H1 (cell line): ENCODE measurements around the gene SGO2. TPM values are rescaled to one million over a fixed set of nuclear protein-coding genes. Genes with fewer than 3 reads are reported as not detected.

ENCODE experiments used
- CTCF ChIA-PET: fragments of 300-600 bp; sonication (Branson Sonifier 250); formaldehyde crosslinking; loops from one replicate; lab custom pipeline; 2021; ENCODE audit not compliant: partially characterized antibody; lab: Charles Lee
- POLR2A ChIA-PET: fragments of 300-600 bp; sonication (Branson Sonifier 250); formaldehyde crosslinking; loops from one replicate; lab custom pipeline; 2021; ENCODE audit warnings: inconsistent platforms; ENCODE audit not compliant: partially characterized antibody; lab: Charles Lee
- DNase-seq, 2 experiments: peaks; one replicate each; pipeline versions ENCODE4 v3.0.0 to v3.0.0-alpha.2; 2010 to 2022; ENCODE audit warnings: low spot score in 2 of 2, low read depth in 1 of 2, mixed read lengths in 1 of 2
- FAIRE-seq: peaks from 2 replicates; lab custom pipeline; 2011; peaks lifted over from hg19 to GRCh38; lab: Jason Lieb, UNC
- H2AFZ ChIP-seq: 2 replicates; pipeline ENCODE4 v1.8.1; 2012; ENCODE audit warnings: low read length, inconsistent platforms
- H2AK5ac ChIP-seq: 2 replicates; pipeline ENCODE4 v1.6.1; 2013; ENCODE audit warnings: low read depth, low read length
- H2BK120ac ChIP-seq: replicated peaks from 2 replicates; pipeline ENCODE3; 2013; ENCODE audit warnings: low read depth, low read length, inconsistent platforms
- H2BK12ac ChIP-seq: 2 replicates; pipeline ENCODE4 v1.6.1; 2013; ENCODE audit warnings: low read depth, low read length
- H2BK15ac ChIP-seq: 2 replicates; pipeline ENCODE4 v1.6.1; 2013; ENCODE audit warnings: low read length
- H2BK20ac ChIP-seq: 2 replicates; pipeline ENCODE4 v1.6.1; 2013; ENCODE audit warnings: low read length
- H2BK5ac ChIP-seq: 2 replicates; pipeline ENCODE4 v1.6.1; 2013; ENCODE audit warnings: low read depth, low read length
- H3K14ac ChIP-seq: 2 replicates; pipeline ENCODE4 v1.6.1; 2013; ENCODE audit warnings: inconsistent platforms; ENCODE audit not compliant: insufficient read length
- H3K18ac ChIP-seq: 2 replicates; pipeline ENCODE4 v1.6.1; 2013; ENCODE audit warnings: low read length; ENCODE audit errors: extremely low read depth
- H3K23ac ChIP-seq: 2 replicates; pipeline ENCODE4 v1.6.1; 2013; ENCODE audit warnings: inconsistent platforms; ENCODE audit not compliant: insufficient read length
- H3K23me2 ChIP-seq: 2 replicates; pipeline ENCODE4 v1.6.1; 2013; ENCODE audit warnings: low read depth, low read length
- H3K27ac ChIP-seq: 2 replicates; pipeline ENCODE4 v1.6.1; 2011; ENCODE audit warnings: low read depth, low read length, inconsistent platforms
- H3K27me3 ChIP-seq, 4 experiments: replicated peaks in 1 of 4; 1 replicate in 1 of 4; 2 replicates in 3 of 4; pipeline versions ENCODE4 v1.6.1 to v1.8.1; 2011 to 2013; ENCODE audit warnings: low read length in 3 of 4, mild to moderate bottlenecking in 3 of 4, inconsistent platforms in 2 of 4, mixed read lengths in 2 of 4, moderate library complexity in 1 of 4; ENCODE audit not compliant: control insufficient read depth in 3 of 4, insufficient read depth in 3 of 4; ENCODE audit errors: extremely low read depth in 1 of 4
- H3K36me3 ChIP-seq, 4 experiments: 2 replicates each; pipeline versions ENCODE4 v1.6.1 to v1.8.1; 2011 to 2013; ENCODE audit warnings: mild to moderate bottlenecking in 4 of 4, low read length in 3 of 4, moderate library complexity in 2 of 4, control low read depth in 1 of 4, inconsistent platforms in 1 of 4; ENCODE audit not compliant: insufficient read depth in 4 of 4, control insufficient read depth in 2 of 4
- H3K4ac ChIP-seq: replicated peaks from 2 replicates; pipeline ENCODE3; 2013; ENCODE audit warnings: low read length, low read depth, mixed read lengths, inconsistent platforms; ENCODE audit not compliant: insufficient read length
- H3K4me1 ChIP-seq, 4 experiments: replicated peaks in 1 of 4; 1 replicate in 1 of 4; 2 replicates in 3 of 4; pipeline versions ENCODE4 v1.6.1 to v1.8.1; 2011 to 2013; ENCODE audit warnings: low read length in 3 of 4, inconsistent platforms in 2 of 4, mixed read lengths in 1 of 4; ENCODE audit not compliant: insufficient read depth in 4 of 4, control insufficient read depth in 3 of 4
- H3K4me2 ChIP-seq, 2 experiments: 2 replicates each; pipeline versions ENCODE4 v1.6.1 to v1.8.1; 2011 to 2013; ENCODE audit warnings: low read depth in 2 of 2, low read length in 2 of 2, control low read depth in 1 of 2, inconsistent platforms in 1 of 2, mild to moderate bottlenecking in 1 of 2; ENCODE audit not compliant: insufficient read depth in 1 of 2
- H3K4me3 ChIP-seq, 4 experiments: fragments of 200-600, 300-600 bp in 1 of 4; sonication (generic), shearing (Covaris generic), sonication (Bioruptor Twin) in 1 of 4; 2 replicates each; pipeline versions ENCODE4 v1.5.1 to v1.8.1; 2011 to 2016; ENCODE audit warnings: low read length in 4 of 4, low read depth in 3 of 4, control low read depth in 2 of 4, inconsistent platforms in 2 of 4, mild to moderate bottlenecking in 2 of 4, mixed read lengths in 1 of 4, moderate library complexity in 1 of 4; ENCODE audit not compliant: insufficient read depth in 2 of 4; ENCODE audit errors: extremely low read depth in 1 of 4
- H3K56ac ChIP-seq: replicated peaks from 2 replicates; pipeline ENCODE3; 2013; ENCODE audit warnings: low read depth, mild to moderate bottlenecking, mixed read lengths, low read length, inconsistent platforms; ENCODE audit not compliant: insufficient read length
- H3K79me1 ChIP-seq: 2 replicates; pipeline ENCODE4 v1.6.1; 2013; ENCODE audit warnings: low read depth, low read length, control low read depth
- H3K79me2 ChIP-seq, 2 experiments: 2 replicates each; pipeline versions ENCODE4 v1.6.1 to v1.8.1; 2012 to 2013; ENCODE audit warnings: low read length in 2 of 2, mild to moderate bottlenecking in 2 of 2, inconsistent platforms in 1 of 2; ENCODE audit not compliant: insufficient read depth in 2 of 2, control insufficient read depth in 1 of 2
- H3K9ac ChIP-seq, 4 experiments: replicated peaks in 1 of 4; 1 replicate in 1 of 4; 2 replicates in 3 of 4; pipeline versions ENCODE4 v1.6.1 to v1.8.1; 2011 to 2013; ENCODE audit warnings: low read depth in 3 of 4, low read length in 3 of 4, control low read depth in 2 of 4, mild to moderate bottlenecking in 2 of 4, moderate library complexity in 2 of 4, inconsistent platforms in 1 of 4; ENCODE audit errors: extremely low read depth in 1 of 4
- H3K9me3 ChIP-seq, 2 experiments: 2 replicates each; pipeline versions ENCODE4 v1.6.1 to v1.8.1; 2012 to 2013; ENCODE audit warnings: mild to moderate bottlenecking in 2 of 2, moderate library complexity in 2 of 2, control low read depth in 1 of 2, inconsistent platforms in 1 of 2, low read depth in 1 of 2, low read length in 1 of 2, mixed read lengths in 1 of 2; ENCODE audit not compliant: insufficient read depth in 2 of 2
- H4K20me1 ChIP-seq, 2 experiments: replicated peaks in 1 of 2; 2 replicates each; pipeline versions ENCODE3 to v1.8.1; 2011 to 2013; ENCODE audit warnings: inconsistent platforms in 2 of 2, low read length in 2 of 2, mild to moderate bottlenecking in 1 of 2; ENCODE audit not compliant: insufficient read depth in 2 of 2, control insufficient read depth in 1 of 2
- H4K5ac ChIP-seq: 2 replicates; pipeline ENCODE4 v1.6.1; 2013; ENCODE audit warnings: low read length, low read depth, mixed read lengths, inconsistent platforms; ENCODE audit not compliant: insufficient read length
- H4K8ac ChIP-seq: 2 replicates; pipeline ENCODE4 v1.8.0; 2013; ENCODE audit warnings: mild to moderate bottlenecking, moderate library complexity, low read length, inconsistent platforms; ENCODE audit not compliant: insufficient read depth; ENCODE audit errors: extremely low read depth
- H4K91ac ChIP-seq: replicated peaks from 2 replicates; pipeline ENCODE3; 2013; ENCODE audit warnings: low read length, mixed read lengths, inconsistent platforms; ENCODE audit not compliant: insufficient read length
- CHD2 ChIP-seq: IDR thresholded peaks from 2 replicates; pipeline ENCODE4 v1.6.1; 2012; ENCODE audit warnings: low read length, improper control_type of control experiment
- CTCF ChIP-seq, 3 experiments: IDR thresholded peaks; 1 replicate in 2 of 3; 2 replicates in 1 of 3; pipeline versions ENCODE4 v1.5.1 to v1.6.1; 2011; ENCODE audit warnings: low read length in 3 of 3, mild to moderate bottlenecking in 3 of 3, inconsistent platforms in 2 of 3, low read depth in 1 of 3, moderate library complexity in 1 of 3; ENCODE audit not compliant: insufficient read depth in 1 of 3; ENCODE audit errors: control extremely low read depth in 1 of 3
- EGR1 ChIP-seq: IDR thresholded peaks from 2 replicates; pipeline ENCODE4 v1.6.1; 2011; ENCODE audit warnings: low read depth, low read length, borderline replicate concordance
- EZH2 ChIP-seq: fragments of 200-600 bp; sonication (generic); IDR thresholded peaks from 2 replicates; pipeline ENCODE4 v1.7.1; 2012; ENCODE audit warnings: low read depth, mild to moderate bottlenecking, moderate library complexity, low read length, inconsistent platforms; ENCODE audit not compliant: severe bottlenecking
- GTF2F1 ChIP-seq: IDR thresholded peaks from 2 replicates; pipeline ENCODE4 v1.6.1; 2012; ENCODE audit warnings: low read depth, low read length, improper control_type of control experiment, borderline replicate concordance
- MAX ChIP-seq: IDR thresholded peaks from 2 replicates; pipeline ENCODE4 v1.6.1; 2012; ENCODE audit warnings: inconsistent platforms
- RAD21 ChIP-seq, 2 experiments: IDR thresholded peaks in 1 of 2; conservative IDR thresholded peaks in 1 of 2; 2 replicates each; pipeline ENCODE4 v1.6.1; 2011; ENCODE audit warnings: low read depth in 2 of 2, low read length in 2 of 2, improper control_type of control experiment in 1 of 2, inconsistent platforms in 1 of 2, mild to moderate bottlenecking in 1 of 2, moderate library complexity in 1 of 2
- SP2 ChIP-seq: IDR thresholded peaks from 2 replicates; pipeline ENCODE4 v1.6.1; 2012; ENCODE audit warnings: mild to moderate bottlenecking, low read length, inconsistent platforms
- SUZ12 ChIP-seq: fragments of 200-600 bp; sonication (generic); IDR thresholded peaks from 2 replicates; pipeline ENCODE4 v1.6.1; 2012; ENCODE audit warnings: mild to moderate bottlenecking, inconsistent platforms, low read length, moderate library complexity, mixed read lengths
- TBP ChIP-seq: IDR thresholded peaks from 2 replicates; pipeline ENCODE4 v1.6.1; 2011; ENCODE audit warnings: low read depth, low read length, improper control_type of control experiment
- TCF12 ChIP-seq: IDR thresholded peaks from 2 replicates; pipeline ENCODE4 v1.6.1; 2011; ENCODE audit warnings: low read depth, mild to moderate bottlenecking, low read length
- WGBS, 2 experiments: shearing (Covaris generic) in 1 of 2; methylation state at CpG; one replicate each; pipeline versions ENCODE4 v1.1.6 to v1.1.7; 2013 to 2015; ENCODE audit warnings: low lambda C conversion rate in 2 of 2, mixed read lengths in 2 of 2, inconsistent platforms in 1 of 2, low coverage in 1 of 2, missing lambda C conversion rate in 1 of 2; ENCODE audit not compliant: insufficient replicate concordance in 2 of 2, insufficient coverage in 1 of 2, insufficient read length in 1 of 2; ENCODE audit errors: extremely low coverage in 1 of 2, missing lambda C conversion rate in 1 of 2; 5-methylcytosine and 5-hydroxymethylcytosine counted together
- polyA plus RNA-seq, 7 experiments: library from polyadenylated mRNA; depleted of rRNA in 3 of 7; stranded (reverse) in 5 of 7; unstranded in 2 of 7; fragments of >200 nt in 5 of 7; fragments of 200-250 nt in 2 of 7; gene quantifications; 1 replicate in 5 of 7; 2 replicates in 1 of 7; 4 replicates in 1 of 7; pipeline versions ENCODE4 v1.2.1 to v1.2.3, GENCODE V29; 2011 to 2013; ENCODE audit warnings: missing spikeins in 2 of 7, mixed read lengths in 2 of 7
- total RNA-seq: library from RNA; stranded (reverse); fragmentation: NEBNext Ultra II Directional; extraction: Animal tissue kit (Norgen Biotek cat#: 25700); gene quantifications from 2 replicates; pipeline ENCODE4 v1.2.1, GENCODE V29; 2021

SGO2 gene
- total and polyA plus RNA-seq, 2 of the 8 experiments (the other 6 are each of a cell fraction or from before 2014, with no cell fraction given) = 2.4 to 33.2 TPM

- Histone ChIP-seq H3K79me1 (no peaks in the 10 kb centered on the region), H3K36me3 (no peaks in the 10 kb centered on the region), H3K79me2 (no peaks in the 10 kb centered on the region), H3K14ac (no peak overlapping the region), H3K56ac (no peak overlapping the region), H3K4ac (no peak overlapping the region), H3K4me3 (no peak overlapping the region), H3K23ac (no peak overlapping the region), H3K4me1 (no peaks in the 10 kb centered on the region), H4K91ac (no peak overlapping the region), H3K27ac (no peak overlapping the region), H2BK15ac (no peak overlapping the region), H3K9me3 (no peaks in the 10 kb centered on the region), H3K23me2 (no peaks in the 10 kb centered on the region), H2BK12ac (no peak overlapping the region), H2BK20ac (no peak overlapping the region), H3K18ac (no peak overlapping the region), H4K8ac (no peak overlapping the region), H2AFZ (no peak overlapping the region), H3K4me2 (no peak overlapping the region), H3K27me3 (no peaks in the 10 kb centered on the region), H4K20me1 (no peaks in the 10 kb centered on the region), H2BK120ac (no peak overlapping the region), H2BK5ac (no peak overlapping the region), H2AK5ac (no peak overlapping the region), H4K5ac (no peak overlapping the region), H3K9ac (no peak overlapping the region)
- peak; percentile 89 for FAIRE-seq
- 45% methylated on average over 1 of the region's 1 CpG; no CpG with 5 or more reads in 1 of the 2 experiments for WGBS, 2 experiments
- DNase-seq = no peak
- ChIA-PET POLR2A (interaction anchor here (1.0 kb wide), 1 partner anchor 63 kb away, joined by 3 read pairs; no protein-coding TSS in a partner anchor), CTCF (interaction anchor here (0.5 to 1.5 kb wide), 22 partner anchors 8 to 160 kb away, joined by 3 to 14 read pairs (median 3); no protein-coding TSS in a partner anchor)
- TF ChIP-seq SUZ12 (no peak), SP2 (peak; percentile 23; the same call in 1 of the 2 replicates), MAX (no peak), RAD21 (IDR thresholded peaks at IDR 0.05 in 1 of 2, conservative IDR thresholded peaks at IDR 0.05 in 1 of 2; ENCODE audit: low read depth in 2 of 2, low read length in 2 of 2) (peak; percentile 49 to 62; a peak in 3 of 4 replicates), GTF2F1 (no peak), TCF12 (no peak), CTCF (IDR thresholded peaks at IDR 0.05; ENCODE audit: control extremely low read depth in 1 of 3, insufficient read depth in 1 of 3, low read depth in 1 of 3, low read length in 3 of 3) (peak in 2 of 3 experiments; percentile 56 to 62; a peak in 3 of 4 replicates), EGR1 (no peak), CHD2 (no peak), TBP (no peak), EZH2 (no peak)
Measured at GRCh38 chr2:200578778-200579177, 52.8 kb downstream of the SGO2 start.
